ENCODE measurements around the gene NOL3. TPM values are rescaled to one million over a fixed set of nuclear protein-coding genes. Genes with fewer than 3 reads are reported as not detected.

The NOL3 gene
- total and polyA plus RNA-seq, 3 donors from 2014 or later, result 11.8 to 34.9 (median 16.2) TPM

GRCh38 chr16:67213197-67214019, 43.1 kb downstream of the NOL3 start:
- DNase-seq, result no peak
- Histone ChIP-seq H3K4me3 (no peak overlapping the region), H3K4me1 (no peaks in the 10 kb centered on the region), H3K9me3 (no peaks in the 10 kb centered on the region), H3K27ac (no peak overlapping the region), H3K36me3 (ENCODE audit: low read depth, missing control alignments) (no peaks in the 10 kb centered on the region), H3K27me3 (no peaks in the 10 kb centered on the region)
- TF ChIP-seq POLR2A (IDR thresholded peaks at IDR 0.05), result no peak
- no peak for TF ChIP-seq CTCF (IDR thresholded peaks at IDR 0.05)
- 66 to 74% methylated on average over 6 to 8 of the region's 8 CpGs for WGBS, 2 donors
- intact Hi-C loops (cut with DNase I; ENCODE audit: low total_unique reads), result no loop called here

GRCh38 chr16:67215706-67216105, 45.4 kb downstream of the NOL3 start:
- H3K36me3 ChIP-seq (ENCODE audit: low read depth, missing control alignments), result no peaks in the 10 kb centered on the region
- DNase-seq, result no peak
- TF ChIP-seq CTCF (IDR thresholded peaks at IDR 0.05) (no peak), POLR2A (IDR thresholded peaks at IDR 0.05) (no peak)
- intact Hi-C loops (cut with DNase I; ENCODE audit: low total_unique reads), result no loop called here
- H3K27ac ChIP-seq, result no peak overlapping the region
- WGBS, 2 donors, result 82% methylated on average over 5 of the region's 5 CpGs
- H3K4me3 ChIP-seq, result no peak overlapping the region
- H3K27me3 ChIP-seq, result no peaks in the 10 kb centered on the region
- H3K4me1 ChIP-seq, result no peaks in the 10 kb centered on the region
- no peaks in the 10 kb centered on the region for H3K9me3 ChIP-seq

- Histone ChIP-seq H3K36me3 (ENCODE audit: low read depth, missing control alignments) (no peaks in the 10 kb centered on the region), H3K9me3 (no peaks in the 10 kb centered on the region), H3K27me3 (no peaks in the 10 kb centered on the region), H3K4me1 (no peaks in the 10 kb centered on the region), H3K27ac (no peak overlapping the region), H3K4me3 (no peak overlapping the region)
- no peak for TF ChIP-seq POLR2A (IDR thresholded peaks at IDR 0.05)
- TF ChIP-seq CTCF (IDR thresholded peaks at IDR 0.05), result no peak
- intact Hi-C loops (cut with DNase I; ENCODE audit: low total_unique reads), result no loop called here
- 75% methylated on average over 18 of the region's 18 CpGs for WGBS, 2 donors
- DNase-seq, result no peak
Measured at GRCh38 chr16:67216612-67217490, 46.5 kb downstream of the NOL3 start.

- H3K36me3 ChIP-seq (ENCODE audit: low read depth, missing control alignments), result no peaks in the 10 kb centered on the region
- H3K4me3 ChIP-seq, result no peak overlapping the region
- H3K9me3 ChIP-seq, result no peaks in the 10 kb centered on the region
- intact Hi-C loops (cut with DNase I; ENCODE audit: low total_unique reads), result no loop called here
- DNase-seq, result no peak
- H3K27ac ChIP-seq, result no peak overlapping the region
- 75 to 81% methylated on average over 3 of the region's 3 CpGs for WGBS, 2 donors
- H3K4me1 ChIP-seq, result peaks cover 11% of the 10 kb centered on the region
- no peaks in the 10 kb centered on the region for H3K27me3 ChIP-seq
- TF ChIP-seq POLR2A (IDR thresholded peaks at IDR 0.05) (no peak), CTCF (IDR thresholded peaks at IDR 0.05) (no peak)
Measured at GRCh38 chr16:67223992-67224391, 53.7 kb downstream of the NOL3 start.

MicroRNAs encoded within 50 kb of the gene (microRNA counts, 767-probe panel; counts per million panel counts)
- microRNA hsa-miR-328, result 0 to 152 counts per million in 2 donors

Small RNA genes within 50 kb of the gene (microRNA-seq; reads per million reads assigned to microRNA genes)
- gene MIR328 (ENCODE audit: borderline number of aligned reads in 2 of 2, borderline replicate concordance in 1 of 2), result 432 to 447 reads per million in 2 donors

Small RNA genes within 50 kb of the gene (small RNA-seq; reads per million reads assigned to genes)
- 2.5 to 7.3 reads per million in 2 donors for gene MIR328

Other genes with a start within 250 kb of the NOL3 start
- 10 to 100 TPM; 12.4 to 19.4 TPM for gene RRAD, start 245.0 kb upstream of the NOL3 start, total RNA-seq
- gene RRAD, start 245.0 kb upstream of the NOL3 start, polyA plus RNA-seq (ENCODE audit: insufficient read depth, low read depth, low replicate concordance), result 9.1 TPM
- gene CIAO2B, start 236.1 kb upstream of the NOL3 start, total RNA-seq, result 100 to 1,000 TPM; 113 to 179 TPM
- gene CIAO2B, start 236.1 kb upstream of the NOL3 start, polyA plus RNA-seq (ENCODE audit: insufficient read depth, low read depth, low replicate concordance), result 145 TPM
- gene CES2, start 235.0 kb upstream of the NOL3 start, total RNA-seq, result 10 to 100 TPM; 49.1 to 51.9 TPM
- 34.4 TPM for gene CES2, start 235.0 kb upstream of the NOL3 start, polyA plus RNA-seq (ENCODE audit: insufficient read depth, low read depth, low replicate concordance)
- 1 to 10 TPM; 4.1 to 4.5 TPM for gene CES3, start 209.3 kb upstream of the NOL3 start, total RNA-seq
- gene CES3, start 209.3 kb upstream of the NOL3 start, polyA plus RNA-seq (ENCODE audit: insufficient read depth, low read depth, low replicate concordance), result 1.5 TPM
- 10 to 100 TPM; 17.0 to 25.0 TPM for gene CES4A, start 181.9 kb upstream of the NOL3 start, total RNA-seq
- 12.2 TPM for gene CES4A, start 181.9 kb upstream of the NOL3 start, polyA plus RNA-seq (ENCODE audit: insufficient read depth, low read depth, low replicate concordance)
- 10 to 100 TPM; 23.3 to 34.9 TPM for gene CBFB, start 141.4 kb upstream of the NOL3 start, total RNA-seq
- 15.3 TPM for gene CBFB, start 141.4 kb upstream of the NOL3 start, polyA plus RNA-seq (ENCODE audit: insufficient read depth, low read depth, low replicate concordance)
- 10 to 100 TPM; 32.6 to 41.6 TPM for gene PHAF1, start 60.6 kb upstream of the NOL3 start, total RNA-seq
- 31.2 TPM for gene PHAF1, start 60.6 kb upstream of the NOL3 start, polyA plus RNA-seq (ENCODE audit: insufficient read depth, low read depth, low replicate concordance)
- 10 to 100 TPM; 18.6 to 24.6 TPM for gene B3GNT9, start 19.5 kb upstream of the NOL3 start, total RNA-seq
- gene B3GNT9, start 19.5 kb upstream of the NOL3 start, polyA plus RNA-seq (ENCODE audit: insufficient read depth, low read depth, low replicate concordance), result 18.0 TPM
- gene TRADD, start 10.6 kb upstream of the NOL3 start, total RNA-seq, result 10 to 100 TPM; 15.9 to 23.9 TPM
- gene TRADD, start 10.6 kb upstream of the NOL3 start, polyA plus RNA-seq (ENCODE audit: insufficient read depth, low read depth, low replicate concordance), result 7.4 TPM
- gene FBXL8, start 10.6 kb upstream of the NOL3 start, total RNA-seq, result 10 to 100 TPM; 20.6 to 26.9 TPM
- 3.7 TPM for gene FBXL8, start 10.6 kb upstream of the NOL3 start, polyA plus RNA-seq (ENCODE audit: insufficient read depth, low read depth, low replicate concordance)
- 10 to 100 TPM; 63.4 to 78.3 TPM for gene HSF4, start 5.8 kb upstream of the NOL3 start, total RNA-seq
- 20.2 TPM for gene HSF4, start 5.8 kb upstream of the NOL3 start, polyA plus RNA-seq (ENCODE audit: insufficient read depth, low read depth, low replicate concordance)
- gene MATCAP1, start 13.4 kb downstream of the NOL3 start, total RNA-seq, result 10 to 100 TPM; 65.1 to 89.4 TPM
- gene MATCAP1, start 13.4 kb downstream of the NOL3 start, polyA plus RNA-seq (ENCODE audit: insufficient read depth, low read depth, low replicate concordance), result 44.6 TPM
- 1 to 10 TPM; 5.1 to 9.0 TPM for gene EXOC3L1, start 19.6 kb downstream of the NOL3 start, total RNA-seq
- gene EXOC3L1, start 19.6 kb downstream of the NOL3 start, polyA plus RNA-seq (ENCODE audit: insufficient read depth, low read depth, low replicate concordance), result 2.6 TPM
- gene E2F4, start 21.6 kb downstream of the NOL3 start, total RNA-seq, result 100 to 1,000 TPM; 110 to 126 TPM
- gene E2F4, start 21.6 kb downstream of the NOL3 start, polyA plus RNA-seq (ENCODE audit: insufficient read depth, low read depth, low replicate concordance), result 72.5 TPM
- 10 to 100 TPM in 1 of 2 donors, 1 to 10 TPM in 1; 9.3 to 10.5 TPM for gene ELMO3, start 28.6 kb downstream of the NOL3 start, total RNA-seq
- 22.2 TPM for gene ELMO3, start 28.6 kb downstream of the NOL3 start, polyA plus RNA-seq (ENCODE audit: insufficient read depth, low read depth, low replicate concordance)
- gene TMEM208, start 56.6 kb downstream of the NOL3 start, total RNA-seq, result 10 to 100 TPM; 57.4 to 66.8 TPM
- gene TMEM208, start 56.6 kb downstream of the NOL3 start, polyA plus RNA-seq (ENCODE audit: insufficient read depth, low read depth, low replicate concordance), result 55.6 TPM
- 10 to 100 TPM; 28.8 to 40.0 TPM for gene FHOD1, start 76.9 kb downstream of the NOL3 start, total RNA-seq
- 17.0 TPM for gene FHOD1, start 76.9 kb downstream of the NOL3 start, polyA plus RNA-seq (ENCODE audit: insufficient read depth, low read depth, low replicate concordance)
- gene SLC9A5, start 78.4 kb downstream of the NOL3 start, total RNA-seq, result 10 to 100 TPM in 1 of 2 donors, 1 to 10 TPM in 1; 6.8 to 15.7 TPM
- 4.8 TPM for gene SLC9A5, start 78.4 kb downstream of the NOL3 start, polyA plus RNA-seq (ENCODE audit: insufficient read depth, low read depth, low replicate concordance)
- gene PLEKHG4, start 109.0 kb downstream of the NOL3 start, total RNA-seq, result 100 to 1,000 TPM in 1 of 2 donors, 10 to 100 TPM in 1; 86.5 to 137 TPM
- 102 TPM for gene PLEKHG4, start 109.0 kb downstream of the NOL3 start, polyA plus RNA-seq (ENCODE audit: insufficient read depth, low read depth, low replicate concordance)
- gene KCTD19, start 156.2 kb downstream of the NOL3 start, total RNA-seq, result 100 to 1,000 TPM in 1 of 2 donors, 10 to 100 TPM in 1; 59.2 to 102 TPM
- gene KCTD19, start 156.2 kb downstream of the NOL3 start, polyA plus RNA-seq (ENCODE audit: insufficient read depth, low read depth, low replicate concordance), result 144 TPM
- 10 to 100 TPM; 28.3 to 40.9 TPM for gene LRRC36, start 156.3 kb downstream of the NOL3 start, total RNA-seq
- gene LRRC36, start 156.3 kb downstream of the NOL3 start, polyA plus RNA-seq (ENCODE audit: insufficient read depth, low read depth, low replicate concordance), result 94.5 TPM
- 10 to 100 TPM in 1 of 2 donors, 1 to 10 TPM in 1; 9.5 to 17.5 TPM for gene TPPP3, start 223.0 kb downstream of the NOL3 start, total RNA-seq
- 67.6 TPM for gene TPPP3, start 223.0 kb downstream of the NOL3 start, polyA plus RNA-seq (ENCODE audit: insufficient read depth, low read depth, low replicate concordance)
- 10 to 100 TPM; 62.0 to 62.7 TPM for gene ZDHHC1, start 245.9 kb downstream of the NOL3 start, total RNA-seq
- gene ZDHHC1, start 245.9 kb downstream of the NOL3 start, polyA plus RNA-seq (ENCODE audit: insufficient read depth, low read depth, low replicate concordance), result 26.7 TPM